Endothelial cell of umbilical vein (primary cell): ENCODE data around the gene TFDP3. TPM values are rescaled to one million over a fixed set of nuclear protein-coding genes. Genes with fewer than 3 reads are reported as not detected.

Source experiments
- BruUV-seq: library from RNA; stranded (reverse); fragments of 400-500 nt; replicated peaks from 2 replicates; lab custom pipeline; 2021; lab: Mats Ljungman, UMichigan
- CTCF ChIA-PET: fragments of 300-600, 350-600 bp; sonication (Branson Sonifier 250); formaldehyde crosslinking; loops from one replicate; lab custom pipeline; 2021; ENCODE audit warnings: antibody characterized with exemption, inconsistent platforms; lab: Charles Lee
- POLR2A ChIA-PET: fragments of 300-600, 350-600 bp; sonication (Branson Sonifier 250); formaldehyde crosslinking; loops from one replicate; lab custom pipeline; 2021; ENCODE audit warnings: antibody characterized with exemption, inconsistent platforms; lab: Charles Lee
- DNase-seq: peaks from one replicate; pipeline ENCODE4 v3.0.0-alpha.2; 2011; ENCODE audit warnings: low read depth, low spot score
- FAIRE-seq: peaks from 2 replicates; lab custom pipeline; 2011; peaks lifted over from hg19 to GRCh38; lab: Jason Lieb, UNC
- H2AFZ ChIP-seq: 2 replicates; pipeline ENCODE4 v1.6.0; 2012; ENCODE audit warnings: low read depth, low read length, control low read depth, inconsistent platforms
- H3K27ac ChIP-seq: 2 replicates; pipeline ENCODE4 v1.5.1; 2011; ENCODE audit warnings: low read depth, mild to moderate bottlenecking, control low read depth, low read length, moderate library complexity; ENCODE audit not compliant: insufficient read depth
- H3K27me3 ChIP-seq, 2 experiments: 2 replicates each; pipeline versions ENCODE4 v1.6.0 to v1.6.1; 2011; ENCODE audit warnings: low read length in 2 of 2, mixed read lengths in 1 of 2; ENCODE audit not compliant: control insufficient read depth in 2 of 2, insufficient read depth in 2 of 2
- H3K36me3 ChIP-seq, 2 experiments: 2 replicates in 1 of 2; 3 replicates in 1 of 2; pipeline ENCODE4 v1.5.1; 2011; ENCODE audit warnings: low read length in 2 of 2, mild to moderate bottlenecking in 1 of 2, moderate library complexity in 1 of 2; ENCODE audit not compliant: control insufficient read depth in 2 of 2, insufficient read depth in 2 of 2; ENCODE audit errors: extremely low read depth in 1 of 2
- H3K4me1 ChIP-seq: 3 replicates; pipeline ENCODE4 v1.5.1; 2011; ENCODE audit warnings: mild to moderate bottlenecking, low read length; ENCODE audit not compliant: control insufficient read depth, insufficient read depth; ENCODE audit errors: extremely low read depth
- H3K4me2 ChIP-seq: 2 replicates; pipeline ENCODE4 v1.6.1; 2011; ENCODE audit warnings: low read length, control low read depth, mixed read lengths; ENCODE audit not compliant: insufficient read depth
- H3K4me3 ChIP-seq, 3 experiments: fragments of 200-600 bp in 1 of 3; sonication (generic), shearing (Covaris generic) in 1 of 3; replicated peaks in 1 of 3; 2 replicates each; pipeline ENCODE4 v1.5.1; 2011 to 2016; ENCODE audit warnings: control low read depth in 3 of 3, low read length in 3 of 3, mild to moderate bottlenecking in 2 of 3, inconsistent platforms in 1 of 3, low read depth in 1 of 3, moderate library complexity in 1 of 3; ENCODE audit not compliant: insufficient read depth in 1 of 3
- H3K79me2 ChIP-seq: 2 replicates; pipeline ENCODE4 v1.6.0; 2012; ENCODE audit warnings: low read length, inconsistent platforms; ENCODE audit not compliant: control insufficient read depth, insufficient read depth
- H3K9ac ChIP-seq: replicated peaks from 2 replicates; pipeline ENCODE3; 2011; ENCODE audit warnings: low read length, control low read depth; ENCODE audit not compliant: insufficient read depth; ENCODE audit errors: extremely low read depth
- H3K9me1 ChIP-seq: replicated peaks from 3 replicates; pipeline ENCODE4 v1.6.0; 2011; ENCODE audit warnings: mild to moderate bottlenecking, low read length; ENCODE audit not compliant: control insufficient read depth, insufficient read depth; ENCODE audit errors: extremely low read depth
- H3K9me3 ChIP-seq: replicated peaks from 2 replicates; pipeline ENCODE4 v1.5.1; 2012; ENCODE audit warnings: low read length, inconsistent platforms; ENCODE audit not compliant: control insufficient read depth, insufficient read depth
- H4K20me1 ChIP-seq: replicated peaks from 2 replicates; pipeline ENCODE3; 2011; ENCODE audit warnings: mild to moderate bottlenecking, low read length; ENCODE audit not compliant: control insufficient read depth, insufficient read depth; ENCODE audit errors: extremely low read depth
- EZH2 ChIP-seq: IDR thresholded peaks from 2 replicates; pipeline ENCODE4 v1.6.1; 2012; ENCODE audit warnings: borderline replicate concordance, low read depth, mild to moderate bottlenecking, moderate library complexity, low read length, inconsistent platforms; ENCODE audit not compliant: severe bottlenecking
- FOS ChIP-seq: IDR thresholded peaks from 2 replicates; pipeline ENCODE4 v1.6.1; 2011; ENCODE audit warnings: mild to moderate bottlenecking, low read length, moderate library complexity, borderline replicate concordance; ENCODE audit not compliant: insufficient read depth
- GATA2 ChIP-seq: IDR thresholded peaks from 2 replicates; pipeline ENCODE4 v1.7.0; 2011; ENCODE audit warnings: low read depth, mild to moderate bottlenecking, moderate library complexity, mixed read lengths, low read length; ENCODE audit not compliant: insufficient read length, insufficient read depth
- JUN ChIP-seq: IDR thresholded peaks from 2 replicates; pipeline ENCODE4 v1.6.1; 2011; ENCODE audit warnings: borderline replicate concordance, low read depth; ENCODE audit not compliant: insufficient read length, insufficient read depth
- MYC ChIP-seq: IDR thresholded peaks from one replicate; pipeline ENCODE4 v1.6.1; 2011; ENCODE audit warnings: mild to moderate bottlenecking, low read depth, low read length
- POLR2A ChIP-seq: IDR thresholded peaks from 2 replicates; pipeline ENCODE4 v1.6.1; 2012; ENCODE audit warnings: low read depth, mild to moderate bottlenecking, control low read depth, low read length
- POLR2AphosphoS5 ChIP-seq: IDR thresholded peaks from 2 replicates; pipeline ENCODE4 v1.6.1; 2012; ENCODE audit warnings: low read depth, mild to moderate bottlenecking, control low read depth, low read length, moderate library complexity; ENCODE audit not compliant: insufficient read depth
- dilution Hi-C: fragments of 300-500 bp; cut with MboI; formaldehyde crosslinking; loops from one replicate; pipeline ENCODE4 v1.15.0; 2019; ENCODE audit warnings: low sequenced_read_pairs; ENCODE audit not compliant: extremely low pct_ligation_motif_present
- intact Hi-C: fragments of 100-400 bp; cut with micrococcal nuclease; formaldehyde crosslinking; loops from one replicate; pipeline ENCODE4 v1.10.0; 2022
- polyA plus RNA-seq, 4 experiments: library from polyadenylated mRNA; depleted of rRNA in 3 of 4; stranded (reverse) in 3 of 4; unstranded in 1 of 4; fragments of >200 nt; gene quantifications; 2 replicates each; pipeline versions ENCODE4 v1.2.1 to v1.2.3, GENCODE V29; 2011 to 2012; ENCODE audit warnings: missing spikeins in 1 of 4
- total RNA-seq: library from RNA; stranded (reverse); gene quantifications from 2 replicates; pipeline ENCODE4 v1.2.3, GENCODE V29; 2021
- TF ChIP-seq, protein P1 (sequence below), 2 donors: IDR thresholded peaks; 1 replicate in 1 of 2; 2 replicates in 1 of 2; pipeline ENCODE4 v1.5.1; 2011; ENCODE audit warnings: low read length in 2 of 2, mild to moderate bottlenecking in 2 of 2, moderate library complexity in 2 of 2, control low read depth in 1 of 2, inconsistent platforms in 1 of 2, low read depth in 1 of 2; ENCODE audit not compliant: insufficient read depth in 1 of 2; ENCODE audit errors: extremely low read depth in 1 of 2
- TF ChIP-seq, protein P2 (sequence below): IDR thresholded peaks from 2 replicates; pipeline ENCODE4 v1.6.1; 2011; ENCODE audit not compliant: insufficient read depth, insufficient read length

The TFDP3 gene
- total and polyA plus RNA-seq, 2 donors (not counting 3 experiments of a cell fraction or from before 2014, with no cell fraction given) = not detected

DNA sequence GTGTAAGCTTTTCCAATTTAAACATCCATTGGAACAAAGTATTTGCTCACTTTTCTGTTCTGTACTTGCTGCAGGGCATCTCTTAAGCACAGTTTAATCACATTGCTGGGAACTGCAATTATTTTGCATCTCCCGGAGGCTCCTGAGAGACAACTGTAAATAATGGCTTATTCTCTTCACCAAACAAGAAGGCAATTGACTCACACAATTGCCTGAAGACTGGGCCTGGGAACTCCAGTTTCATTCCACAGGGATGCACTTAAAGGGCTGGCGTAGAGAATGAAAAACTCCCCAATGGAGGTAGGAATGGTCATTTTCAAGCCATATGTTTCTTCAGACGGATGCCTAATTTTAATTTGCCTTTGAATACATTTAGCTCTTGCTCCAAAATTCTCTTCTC, 29.5 kb downstream of the TFDP3 start:
- no peak for TF ChIP-seq EZH2
- TF ChIP-seq GATA2 = no peak
- TF ChIP-seq, protein P1, sequence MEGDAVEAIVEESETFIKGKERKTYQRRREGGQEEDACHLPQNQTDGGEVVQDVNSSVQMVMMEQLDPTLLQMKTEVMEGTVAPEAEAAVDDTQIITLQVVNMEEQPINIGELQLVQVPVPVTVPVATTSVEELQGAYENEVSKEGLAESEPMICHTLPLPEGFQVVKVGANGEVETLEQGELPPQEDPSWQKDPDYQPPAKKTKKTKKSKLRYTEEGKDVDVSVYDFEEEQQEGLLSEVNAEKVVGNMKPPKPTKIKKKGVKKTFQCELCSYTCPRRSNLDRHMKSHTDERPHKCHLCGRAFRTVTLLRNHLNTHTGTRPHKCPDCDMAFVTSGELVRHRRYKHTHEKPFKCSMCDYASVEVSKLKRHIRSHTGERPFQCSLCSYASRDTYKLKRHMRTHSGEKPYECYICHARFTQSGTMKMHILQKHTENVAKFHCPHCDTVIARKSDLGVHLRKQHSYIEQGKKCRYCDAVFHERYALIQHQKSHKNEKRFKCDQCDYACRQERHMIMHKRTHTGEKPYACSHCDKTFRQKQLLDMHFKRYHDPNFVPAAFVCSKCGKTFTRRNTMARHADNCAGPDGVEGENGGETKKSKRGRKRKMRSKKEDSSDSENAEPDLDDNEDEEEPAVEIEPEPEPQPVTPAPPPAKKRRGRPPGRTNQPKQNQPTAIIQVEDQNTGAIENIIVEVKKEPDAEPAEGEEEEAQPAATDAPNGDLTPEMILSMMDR (IDR thresholded peaks at IDR 0.05; ENCODE audit: extremely low read depth in 1 of 2, insufficient read depth in 1 of 2, low read depth in 1 of 2, low read length in 2 of 2) = no peak
- TF ChIP-seq MYC = no peak
- no peak for TF ChIP-seq POLR2AphosphoS5
- no peak for TF ChIP-seq JUN
- TF ChIP-seq FOS = no peak
- TF ChIP-seq, protein P2, sequence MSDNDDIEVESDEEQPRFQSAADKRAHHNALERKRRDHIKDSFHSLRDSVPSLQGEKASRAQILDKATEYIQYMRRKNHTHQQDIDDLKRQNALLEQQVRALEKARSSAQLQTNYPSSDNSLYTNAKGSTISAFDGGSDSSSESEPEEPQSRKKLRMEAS = no peak
- no peak for TF ChIP-seq POLR2A
- H3K4me1 ChIP-seq = no peaks in the 10 kb centered on the region
- ChIA-PET POLR2A (no interaction called here), CTCF (no interaction called here)
- H3K9ac ChIP-seq = no peak overlapping the region
- no peaks in the 10 kb centered on the region for H3K9me1 ChIP-seq
- no peak overlapping the region for H3K4me3 ChIP-seq
- H4K20me1 ChIP-seq = no peaks in the 10 kb centered on the region
- H3K4me2 ChIP-seq = no peak overlapping the region
- H3K27me3 ChIP-seq = no peaks in the 10 kb centered on the region
- no peaks in the 10 kb centered on the region for H3K9me3 ChIP-seq
- H3K79me2 ChIP-seq = no peaks in the 10 kb centered on the region
- DNase-seq = no peak
- FAIRE-seq = no peak
- intact Hi-C loops (no loop called here), dilution Hi-C loops (no loop called here)
- H3K27ac ChIP-seq = no peak overlapping the region
- no peaks in the 10 kb centered on the region for H3K36me3 ChIP-seq
- H2AFZ ChIP-seq = no peak overlapping the region
- no TSS peak for BruUV-seq
